ENCODE measurements around the gene RNU1-4. TPM values are rescaled to one million over a fixed set of nuclear protein-coding genes. Genes with fewer than 3 reads are reported as not detected.
"Not testable (repeated sequence)": the region's sequence is repeated elsewhere in the genome, so short reads cannot be mapped to it uniquely, and the experiment has no call there.

The RNU1-4 gene
- total RNA-seq, result 1,000 to 10,000 TPM; 2,937 to 3,261 (median 3,038) TPM
- total RNA-seq (2013), result 1,260 TPM

- H3K36me3 ChIP-seq (ENCODE audit: control insufficient read depth, insufficient read depth, low read length); H3K9me3 ChIP-seq (ENCODE audit: control insufficient read depth, insufficient read depth, low read length); H3K4me1 ChIP-seq (ENCODE audit: control insufficient read depth, insufficient read depth, low read length); H3K36me3 Mint-ChIP-seq; intact Hi-C loops (cut with micrococcal nuclease); H3K9me3 Mint-ChIP-seq; H3K4me3 Mint-ChIP-seq; H3K27me3 ChIP-seq (ENCODE audit: control insufficient read depth, insufficient read depth, low read length); H3K4me3 ChIP-seq (ENCODE audit: low read length); H3K27ac Mint-ChIP-seq; DNase-seq; H3K4me1 Mint-ChIP-seq; H3K27ac ChIP-seq (ENCODE audit: low read length); H3K27me3 Mint-ChIP-seq (ENCODE audit: low read depth in 2 of 2): not testable (repeated sequence)
- WGBS (ENCODE audit: insufficient coverage), result no CpG with 5 or more reads among the region's 46 CpGs
- ATAC-seq, result peak; percentile 93 to 100 (median 97)
Observed at GRCh38 chr1:16740047-16740964, at the start of gene RNU1-4. Gene RNU1-4, plus strand, starts transcription at chr1:16740516.

- H3K4me3 ChIP-seq (ENCODE audit: low read length); intact Hi-C loops (cut with micrococcal nuclease); ATAC-seq; H3K36me3 Mint-ChIP-seq; H3K27me3 ChIP-seq (ENCODE audit: control insufficient read depth, insufficient read depth, low read length); H3K4me1 Mint-ChIP-seq; H3K36me3 ChIP-seq (ENCODE audit: control insufficient read depth, insufficient read depth, low read length); DNase-seq; H3K9me3 Mint-ChIP-seq; H3K4me3 Mint-ChIP-seq; H3K27ac ChIP-seq (ENCODE audit: low read length); H3K4me1 ChIP-seq (ENCODE audit: control insufficient read depth, insufficient read depth, low read length); H3K9me3 ChIP-seq (ENCODE audit: control insufficient read depth, insufficient read depth, low read length); H3K27ac Mint-ChIP-seq: not testable (repeated sequence)
- WGBS (ENCODE audit: insufficient coverage), result no CpG with 5 or more reads among the region's 13 CpGs
- H3K27me3 Mint-ChIP-seq (ENCODE audit: low read depth in 2 of 2), result peaks cover under 1 to 11% of the 10 kb centered on the region in 2 donors
Observed at GRCh38 chr1:16690971-16691682, 49.2 kb upstream of the RNU1-4 start.

GRCh38 chr1:16692283-16692682, 48.0 kb upstream of the RNU1-4 start:
- H3K27me3 Mint-ChIP-seq (ENCODE audit: low read depth in 2 of 2), result peaks cover 0 to 11% of the 10 kb centered on the region in 2 donors
- H3K27me3 ChIP-seq (ENCODE audit: control insufficient read depth, insufficient read depth, low read length); H3K4me1 ChIP-seq (ENCODE audit: control insufficient read depth, insufficient read depth, low read length); intact Hi-C loops (cut with micrococcal nuclease); H3K27ac Mint-ChIP-seq; H3K36me3 Mint-ChIP-seq; H3K36me3 ChIP-seq (ENCODE audit: control insufficient read depth, insufficient read depth, low read length); H3K4me3 Mint-ChIP-seq; H3K27ac ChIP-seq (ENCODE audit: low read length); H3K9me3 ChIP-seq (ENCODE audit: control insufficient read depth, insufficient read depth, low read length); DNase-seq; H3K4me1 Mint-ChIP-seq; H3K4me3 ChIP-seq (ENCODE audit: low read length); ATAC-seq; H3K9me3 Mint-ChIP-seq: not testable (repeated sequence)
- 24% methylated on average over 19 of the region's 39 CpGs for WGBS (ENCODE audit: insufficient coverage)

GRCh38 chr1:16692717-16693448, 47.4 kb upstream of the RNU1-4 start:
- H3K4me3 Mint-ChIP-seq; H3K4me1 Mint-ChIP-seq; H3K4me1 ChIP-seq (ENCODE audit: control insufficient read depth, insufficient read depth, low read length); H3K9me3 ChIP-seq (ENCODE audit: control insufficient read depth, insufficient read depth, low read length); H3K4me3 ChIP-seq (ENCODE audit: low read length); H3K27ac ChIP-seq (ENCODE audit: low read length); H3K36me3 ChIP-seq (ENCODE audit: control insufficient read depth, insufficient read depth, low read length); H3K36me3 Mint-ChIP-seq; DNase-seq; H3K27ac Mint-ChIP-seq; H3K27me3 ChIP-seq (ENCODE audit: control insufficient read depth, insufficient read depth, low read length); H3K9me3 Mint-ChIP-seq; intact Hi-C loops (cut with micrococcal nuclease): not testable (repeated sequence)
- peak in 2 of 3 donors; percentile 15 to 58 for ATAC-seq
- peaks cover 0 to 13% of the 10 kb centered on the region in 2 donors for H3K27me3 Mint-ChIP-seq (ENCODE audit: low read depth in 2 of 2)
- WGBS (ENCODE audit: insufficient coverage), result 3% methylated on average over 13 of the region's 79 CpGs

- H3K27ac ChIP-seq (ENCODE audit: low read length); H3K4me3 Mint-ChIP-seq; H3K27me3 ChIP-seq (ENCODE audit: control insufficient read depth, insufficient read depth, low read length); H3K4me1 Mint-ChIP-seq; H3K27ac Mint-ChIP-seq; H3K4me1 ChIP-seq (ENCODE audit: control insufficient read depth, insufficient read depth, low read length); H3K36me3 ChIP-seq (ENCODE audit: control insufficient read depth, insufficient read depth, low read length); H3K9me3 Mint-ChIP-seq; H3K9me3 ChIP-seq (ENCODE audit: control insufficient read depth, insufficient read depth, low read length); intact Hi-C loops (cut with micrococcal nuclease); H3K36me3 Mint-ChIP-seq; H3K4me3 ChIP-seq (ENCODE audit: low read length); ATAC-seq; DNase-seq: not testable (repeated sequence)
- 6% methylated on average over 29 of the region's 96 CpGs for WGBS (ENCODE audit: insufficient coverage)
- peaks cover 0 to 17% of the 10 kb centered on the region in 2 donors for H3K27me3 Mint-ChIP-seq (ENCODE audit: low read depth in 2 of 2)
Observed at GRCh38 chr1:16693449-16694307, 46.6 kb upstream of the RNU1-4 start.

GRCh38 chr1:16694308-16694702, 46.0 kb upstream of the RNU1-4 start:
- H3K27me3 ChIP-seq (ENCODE audit: control insufficient read depth, insufficient read depth, low read length); H3K4me3 Mint-ChIP-seq; H3K4me3 ChIP-seq (ENCODE audit: low read length); H3K9me3 Mint-ChIP-seq; DNase-seq; intact Hi-C loops (cut with micrococcal nuclease); H3K27ac ChIP-seq (ENCODE audit: low read length); H3K36me3 ChIP-seq (ENCODE audit: control insufficient read depth, insufficient read depth, low read length); H3K4me1 Mint-ChIP-seq; H3K36me3 Mint-ChIP-seq; H3K9me3 ChIP-seq (ENCODE audit: control insufficient read depth, insufficient read depth, low read length); H3K4me1 ChIP-seq (ENCODE audit: control insufficient read depth, insufficient read depth, low read length); ATAC-seq; H3K27ac Mint-ChIP-seq: not testable (repeated sequence)
- WGBS (ENCODE audit: insufficient coverage), result no CpG with 5 or more reads among the region's 16 CpGs
- H3K27me3 Mint-ChIP-seq (ENCODE audit: low read depth in 2 of 2), result peaks cover 0 to 17% of the 10 kb centered on the region in 2 donors
